Neural crest cell (in vitro differentiated cells): ENCODE data around the gene ADTRP. TPM values are rescaled to one million over a fixed set of nuclear protein-coding genes. Genes with fewer than 3 reads are reported as not detected.
A peak's percentile ranks its signal among the peaks of the same experiment; 100 is the strongest.

Source experiments
- DNase-seq: peaks from one replicate; pipeline ENCODE4 v3.0.0; 2021; ENCODE audit warnings: low read depth, mixed read lengths, low spot score
- H3K27ac Mint-ChIP-seq: one replicate; pipeline ENCODE4 v1.8.0; 2021; ENCODE audit warnings: mild to moderate bottlenecking, mixed read lengths; ENCODE audit not compliant: unreplicated experiment
- H3K27me3 Mint-ChIP-seq: 2 replicates; pipeline ENCODE4 v1.8.0; 2021; ENCODE audit warnings: low read depth, mild to moderate bottlenecking, mixed read lengths
- H3K36me3 Mint-ChIP-seq: 2 replicates; pipeline ENCODE4 v1.8.0; 2021; ENCODE audit warnings: low read depth, mild to moderate bottlenecking, mixed read lengths
- H3K4me1 Mint-ChIP-seq: 2 replicates; pipeline ENCODE4 v1.8.0; 2021; ENCODE audit warnings: mixed read lengths
- H3K4me3 Mint-ChIP-seq: one replicate; pipeline ENCODE4 v1.8.0; 2021; ENCODE audit warnings: mild to moderate bottlenecking, mixed read lengths
- H3K9me3 Mint-ChIP-seq: 2 replicates; pipeline ENCODE4 v1.8.0; 2021; ENCODE audit warnings: mixed read lengths
- CTCF ChIP-seq: fragments of 200-600 bp; sonication (generic); conservative IDR thresholded peaks from 2 replicates; pipeline ENCODE4 v1.5.0; 2021; ENCODE audit warnings: antibody characterized with exemption, mild to moderate bottlenecking
- total RNA-seq: library from RNA; stranded (reverse); gene quantifications from 2 replicates; pipeline ENCODE4 v1.2.1, GENCODE V29; 2021

ADTRP gene
- total RNA-seq, 1 donor from 2014 or later: not detected

GRCh38 chr6:11702500-11703130 lies 76.0 kb downstream of the ADTRP start:
- H3K27me3 Mint-ChIP-seq: no peaks in the 10 kb centered on the region
- no peak overlapping the region for H3K27ac Mint-ChIP-seq

GRCh38 chr6:11702089-11702488 lies 76.5 kb downstream of the ADTRP start:
- H3K27me3 Mint-ChIP-seq: no peaks in the 10 kb centered on the region
- H3K4me1 Mint-ChIP-seq: no peaks in the 10 kb centered on the region
- no peak for DNase-seq
- no peaks in the 10 kb centered on the region for H3K36me3 Mint-ChIP-seq
- TF ChIP-seq CTCF: no peak
- H3K4me3 Mint-ChIP-seq: no peak overlapping the region
- H3K9me3 Mint-ChIP-seq: no peaks in the 10 kb centered on the region
- H3K27ac Mint-ChIP-seq: no peak overlapping the region

More at GRCh38 chr6:11702500-11703130, 76.0 kb downstream of the ADTRP start:
- no peak overlapping the region for H3K4me3 Mint-ChIP-seq
- H3K36me3 Mint-ChIP-seq: no peaks in the 10 kb centered on the region
- TF ChIP-seq CTCF: no peak
- H3K9me3 Mint-ChIP-seq: no peaks in the 10 kb centered on the region
- no peak for DNase-seq
- H3K4me1 Mint-ChIP-seq: no peaks in the 10 kb centered on the region

GRCh38 chr6:11701573-11701972 lies 77.0 kb downstream of the ADTRP start:
- no peak for TF ChIP-seq CTCF
- Mint-ChIP-seq H3K4me1 (no peaks in the 10 kb centered on the region), H3K36me3 (no peaks in the 10 kb centered on the region)

GRCh38 chr6:11700118-11700718 lies 78.4 kb downstream of the ADTRP start:
- Mint-ChIP-seq H3K4me3 (no peak overlapping the region), H3K27ac (no peak overlapping the region), H3K27me3 (no peaks in the 10 kb centered on the region), H3K4me1 (no peaks in the 10 kb centered on the region), H3K9me3 (peaks cover 5% of the 10 kb centered on the region), H3K36me3 (no peaks in the 10 kb centered on the region)
- peak; percentile 66 for TF ChIP-seq CTCF
- no peak for DNase-seq

More at GRCh38 chr6:11701573-11701972, 77.0 kb downstream of the ADTRP start:
- Mint-ChIP-seq H3K27me3 (no peaks in the 10 kb centered on the region), H3K27ac (no peak overlapping the region), H3K4me3 (no peak overlapping the region), H3K9me3 (peaks cover under 1% of the 10 kb centered on the region)
- no peak for DNase-seq

GRCh38 chr6:11699576-11699975 lies 79.0 kb downstream of the ADTRP start:
- H3K9me3 Mint-ChIP-seq: peaks cover 5% of the 10 kb centered on the region
- H3K27ac Mint-ChIP-seq: no peak overlapping the region
- no peaks in the 10 kb centered on the region for H3K27me3 Mint-ChIP-seq
- H3K4me3 Mint-ChIP-seq: no peak overlapping the region
- no peaks in the 10 kb centered on the region for H3K4me1 Mint-ChIP-seq
- DNase-seq: no peak
- no peaks in the 10 kb centered on the region for H3K36me3 Mint-ChIP-seq
- TF ChIP-seq CTCF: no peak
